Measurements from ENCODE around the gene SLC9A9. TPM values are rescaled to one million over a fixed set of nuclear protein-coding genes. Genes with fewer than 3 reads are reported as not detected.

Gene SLC9A9
- polyA plus RNA-seq, 1 of the 3 experiments (the other 2 are of a cell fraction): 0.05 TPM

GRCh38 chr3:143793971-143794370, 54.3 kb downstream of the SLC9A9 start:
- Histone ChIP-seq H3K9me2 (no peaks in the 10 kb centered on the region), H3K27ac (ENCODE audit: low read depth in 2 of 2, low read length in 1 of 2) (no peak overlapping the region), H3K9me3 (no peaks in the 10 kb centered on the region), H3K27me3 (ENCODE audit: insufficient read depth) (no peaks in the 10 kb centered on the region), H3K36me3 (replicated peaks in 1 of 2; ENCODE audit: control insufficient read depth in 1 of 2, insufficient read depth in 2 of 2, low read length in 1 of 2) (no peaks in the 10 kb centered on the region), H3K4me1 (ENCODE audit: control insufficient read depth in 1 of 2, insufficient read depth in 2 of 2, low read depth in 1 of 2, low read length in 1 of 2) (no peaks in the 10 kb centered on the region), H3K4me3 (ENCODE audit: low read depth in 2 of 2, low read length in 1 of 2) (no peak overlapping the region), H3K79me2 (ENCODE audit: insufficient read depth) (no peaks in the 10 kb centered on the region), H3K9ac (no peak overlapping the region), H4K20me1 (ENCODE audit: insufficient read depth) (no peaks in the 10 kb centered on the region), H3F3A (replicated peaks; ENCODE audit: insufficient read depth) (no peaks in the 10 kb centered on the region), H2AFZ (ENCODE audit: low read depth) (no peak overlapping the region), H3K4me2 (no peak overlapping the region)
- 2% methylated on average over 3 of the region's 3 CpGs for WGBS (ENCODE audit: low lambda C conversion rate)
- no peak for DNase-seq
- no peak for TF ChIP-seq GATA2 (CRISPR knock-in tag; IDR thresholded peaks at IDR 0.05)
- no peak for TF ChIP-seq FOXJ3 (CRISPR knock-in tag; IDR thresholded peaks at IDR 0.05)
- TF ChIP-seq IRF3 (IDR thresholded peaks at IDR 0.05; ENCODE audit: low read depth, low read length): no peak
- no peak for TF ChIP-seq SIN3A (IDR thresholded peaks at IDR 0.05; ENCODE audit: borderline replicate concordance, low read depth, low read length)
- no peak for TF ChIP-seq FOSL2 (IDR thresholded peaks at IDR 0.05; ENCODE audit: borderline replicate concordance, low read depth)
- TF ChIP-seq RXRA (IDR thresholded peaks at IDR 0.05; ENCODE audit: borderline replicate concordance, low read depth): no peak
- no peak for TF ChIP-seq RAD21 (IDR thresholded peaks at IDR 0.05; ENCODE audit: low read length)
- TF ChIP-seq YY1 (IDR thresholded peaks at IDR 0.05; ENCODE audit: low read depth): no peak
- no peak for TF ChIP-seq RFX5 (IDR thresholded peaks at IDR 0.05; ENCODE audit: low read length)
- no peak for TF ChIP-seq POLR2AphosphoS5 (IDR thresholded peaks at IDR 0.05; ENCODE audit: low read depth, low read length)
- no peak for TF ChIP-seq EZH2phosphoT487 (IDR thresholded peaks at IDR 0.05; ENCODE audit: borderline replicate concordance, low read depth)
- no peak for TF ChIP-seq MEF2A (IDR thresholded peaks at IDR 0.05; ENCODE audit: borderline replicate concordance, low read depth)
- TF ChIP-seq RCOR1 (IDR thresholded peaks at IDR 0.05; ENCODE audit: low read length): no peak
- ChIA-PET CTCF (no interaction called here), POLR2A (no interaction called here)

DNA sequence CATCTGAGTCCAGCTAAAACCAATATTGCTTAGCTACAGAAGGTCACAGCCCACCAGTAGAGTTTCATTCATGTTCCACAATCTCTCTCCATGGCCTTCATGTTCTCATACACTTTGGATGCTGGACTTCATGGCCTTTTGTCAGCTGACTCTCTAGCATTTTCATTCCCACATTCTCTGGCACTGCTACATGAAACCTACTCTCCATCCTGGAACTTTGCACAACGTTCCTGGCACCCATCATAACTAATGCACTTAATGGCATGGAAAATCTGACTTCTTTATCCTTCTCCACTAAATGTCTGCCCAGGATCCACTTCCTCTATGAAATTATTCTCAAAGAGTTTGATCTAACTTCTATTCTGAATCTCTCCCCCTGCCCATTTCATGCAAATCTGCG, 56.9 kb downstream of the SLC9A9 start:
- Histone ChIP-seq H3K4me1 (ENCODE audit: control insufficient read depth in 1 of 2, insufficient read depth in 2 of 2, low read depth in 1 of 2, low read length in 1 of 2) (no peaks in the 10 kb centered on the region), H3F3A (replicated peaks; ENCODE audit: insufficient read depth) (no peaks in the 10 kb centered on the region), H3K4me2 (no peak overlapping the region), H3K27me3 (ENCODE audit: insufficient read depth) (no peaks in the 10 kb centered on the region), H3K4me3 (ENCODE audit: low read depth in 2 of 2, low read length in 1 of 2) (no peak overlapping the region), H4K20me1 (ENCODE audit: insufficient read depth) (no peaks in the 10 kb centered on the region), H3K9me2 (no peaks in the 10 kb centered on the region), H2AFZ (ENCODE audit: low read depth) (no peak overlapping the region), H3K27ac (ENCODE audit: low read depth in 2 of 2, low read length in 1 of 2) (no peak overlapping the region), H3K9me3 (no peaks in the 10 kb centered on the region), H3K36me3 (replicated peaks in 1 of 2; ENCODE audit: control insufficient read depth in 1 of 2, insufficient read depth in 2 of 2, low read length in 1 of 2) (no peaks in the 10 kb centered on the region), H3K9ac (no peak overlapping the region), H3K79me2 (ENCODE audit: insufficient read depth) (no peaks in the 10 kb centered on the region)
- POLR2A ChIA-PET: no interaction called here
- WGBS (ENCODE audit: low lambda C conversion rate): 2% methylated on average over 2 of the region's 2 CpGs
- CTCF ChIA-PET: no interaction called here
- DNase-seq: no peak
- TF ChIP-seq RXRA (IDR thresholded peaks at IDR 0.05; ENCODE audit: borderline replicate concordance, low read depth) (no peak), FOXM1 (IDR thresholded peaks at IDR 0.05; ENCODE audit: low read depth) (no peak)

Measured in SK-N-SH (cell line).